Neural cell (in vitro differentiated cells): Measurements from ENCODE around the gene CC2D2B.

ENCODE experiments used
- MXI1 ChIP-seq: fragments of 450-650 bp; conservative IDR thresholded peaks from 2 replicates; pipeline ENCODE4 v1.6.1; 2014; ENCODE audit warnings: antibody characterized with exemption, mild to moderate bottlenecking; ENCODE audit not compliant: poor library complexity, severe bottlenecking
- POLR2AphosphoS5 ChIP-seq: IDR thresholded peaks from 2 replicates; pipeline ENCODE4 v1.6.1; 2012
- TAF1 ChIP-seq: IDR thresholded peaks from 2 replicates; pipeline ENCODE4 v1.6.1; 2012; ENCODE audit warnings: low read depth
- TF ChIP-seq, protein P1 (sequence below): fragments of 450-650 bp; IDR thresholded peaks from 2 replicates; pipeline ENCODE4 v1.5.1; 2014; ENCODE audit warnings: antibody characterized with exemption, mild to moderate bottlenecking, moderate library complexity; ENCODE audit not compliant: poor library complexity, severe bottlenecking

DNA sequence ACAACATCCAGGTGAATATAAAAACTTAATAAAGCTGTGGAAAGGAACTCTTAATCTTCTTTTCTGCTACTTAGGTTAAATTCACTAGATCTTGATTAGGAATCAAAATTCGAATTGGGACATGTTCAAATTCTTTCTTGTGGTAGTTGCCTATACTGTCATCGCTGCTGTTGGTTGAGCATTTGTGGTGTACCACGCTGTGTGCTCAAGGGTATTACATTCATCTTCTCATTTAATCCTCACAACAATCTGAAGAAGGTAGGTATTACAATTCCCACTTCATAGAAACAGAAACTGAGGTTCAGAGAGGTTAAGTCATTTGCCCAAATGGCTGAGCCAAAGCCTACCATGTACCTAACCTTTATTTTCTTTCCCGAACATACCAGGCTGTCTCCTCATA, 39.9 kb upstream of the CC2D2B start:
- TF ChIP-seq, protein P1, sequence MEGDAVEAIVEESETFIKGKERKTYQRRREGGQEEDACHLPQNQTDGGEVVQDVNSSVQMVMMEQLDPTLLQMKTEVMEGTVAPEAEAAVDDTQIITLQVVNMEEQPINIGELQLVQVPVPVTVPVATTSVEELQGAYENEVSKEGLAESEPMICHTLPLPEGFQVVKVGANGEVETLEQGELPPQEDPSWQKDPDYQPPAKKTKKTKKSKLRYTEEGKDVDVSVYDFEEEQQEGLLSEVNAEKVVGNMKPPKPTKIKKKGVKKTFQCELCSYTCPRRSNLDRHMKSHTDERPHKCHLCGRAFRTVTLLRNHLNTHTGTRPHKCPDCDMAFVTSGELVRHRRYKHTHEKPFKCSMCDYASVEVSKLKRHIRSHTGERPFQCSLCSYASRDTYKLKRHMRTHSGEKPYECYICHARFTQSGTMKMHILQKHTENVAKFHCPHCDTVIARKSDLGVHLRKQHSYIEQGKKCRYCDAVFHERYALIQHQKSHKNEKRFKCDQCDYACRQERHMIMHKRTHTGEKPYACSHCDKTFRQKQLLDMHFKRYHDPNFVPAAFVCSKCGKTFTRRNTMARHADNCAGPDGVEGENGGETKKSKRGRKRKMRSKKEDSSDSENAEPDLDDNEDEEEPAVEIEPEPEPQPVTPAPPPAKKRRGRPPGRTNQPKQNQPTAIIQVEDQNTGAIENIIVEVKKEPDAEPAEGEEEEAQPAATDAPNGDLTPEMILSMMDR: no peak
- TF ChIP-seq POLR2AphosphoS5: no peak
- no peak for TF ChIP-seq MXI1
- TF ChIP-seq TAF1: no peak
